ENCODE data around the gene CDK15.

DNA sequence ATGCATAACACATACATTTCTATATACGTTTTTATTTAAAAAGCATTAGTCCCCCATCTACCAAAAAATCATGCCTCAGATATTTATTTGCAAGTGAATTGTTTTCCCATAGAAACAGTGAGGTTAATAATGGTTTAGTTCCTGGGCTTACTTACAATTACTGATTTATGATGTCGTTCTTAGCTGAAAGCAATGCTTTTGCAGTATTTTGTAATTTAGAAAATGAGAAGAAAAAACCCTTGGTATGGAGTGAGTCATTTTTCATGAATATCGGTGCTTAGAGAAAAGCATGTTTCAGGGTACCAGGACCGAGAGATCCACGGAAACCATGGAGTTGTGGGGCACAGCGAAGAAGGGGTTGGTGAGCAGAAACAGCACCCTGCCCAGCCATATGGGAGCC is 12.0 kb upstream of the CDK15 start:
- TF ChIP-seq CEBPB (tag; IDR thresholded peaks at IDR 0.05) = no peak
- TF ChIP-seq NR2C1 (IDR thresholded peaks at IDR 0.05) = no peak
- TF ChIP-seq NR2C1 (tag; IDR thresholded peaks at IDR 0.05) = no peak

Measured in K562 (cell line).